ENCODE measurements around the gene SLC27A5. TPM values are rescaled to one million over a fixed set of nuclear protein-coding genes. Genes with fewer than 3 reads are reported as not detected.

SLC27A5 gene
- total RNA-seq, 1 donor from 2014 or later, result 6.8 TPM

- peaks cover 4% of the 10 kb centered on the region for H3K27me3 ChIP-seq (ENCODE audit: insufficient read depth, low read length)
- Mint-ChIP-seq H3K9me3 (ENCODE audit: unreplicated experiment) (peaks cover 2% of the 10 kb centered on the region), H3K36me3 (ENCODE audit: low read depth, unreplicated experiment) (peaks cover 20% of the 10 kb centered on the region), H3K27me3 (ENCODE audit: low read depth, unreplicated experiment) (peaks cover 5% of the 10 kb centered on the region), H3K4me1 (ENCODE audit: low read depth, unreplicated experiment) (peaks cover 17% of the 10 kb centered on the region), H3K4me3 (ENCODE audit: unreplicated experiment) (peak overlapping the region; percentile 98), H3K27ac (ENCODE audit: unreplicated experiment) (peak overlapping the region; percentile 92)
- H3K4me2 ChIP-seq (ENCODE audit: low read length), result peak overlapping the region; percentile 98
- TF ChIP-seq EZH2 (IDR thresholded peaks at IDR 0.05; ENCODE audit: insufficient read depth, low read length), result no peak
- TF ChIP-seq CTCF (IDR thresholded peaks at IDR 0.05; ENCODE audit: insufficient read depth, low read depth, low read length), result no peak
- H3K9ac ChIP-seq (ENCODE audit: low read length), result peak overlapping the region; percentile 97
- H3K36me3 ChIP-seq (ENCODE audit: insufficient read depth, low read length), result peaks cover 40% of the 10 kb centered on the region
- no peak overlapping the region for H3K27ac ChIP-seq (ENCODE audit: low read depth, low read length)
- H4K20me1 ChIP-seq (ENCODE audit: insufficient read depth, low read length), result peaks cover 64% of the 10 kb centered on the region
- peaks cover 16% of the 10 kb centered on the region for H3K4me1 ChIP-seq (ENCODE audit: insufficient read depth, low read length)
- peak overlapping the region; percentile 88 for H3K4me3 ChIP-seq (ENCODE audit: insufficient read depth, low read depth, low read length)
- H3K9me3 ChIP-seq (ENCODE audit: insufficient read depth, low read depth, low read length), result no peaks in the 10 kb centered on the region
- peaks cover 65% of the 10 kb centered on the region for H3K79me2 ChIP-seq (ENCODE audit: insufficient read depth, low read length)
- DNase-seq (ENCODE audit: low read depth) (no peak), FAIRE-seq (no peak)
- H2AFZ ChIP-seq (ENCODE audit: low read depth, low read length), result no peak overlapping the region
Observed at GRCh38 chr19:58546019-58546530, 34.3 kb upstream of the SLC27A5 start.

- H3K36me3 Mint-ChIP-seq (ENCODE audit: low read depth, unreplicated experiment), result peaks cover 18% of the 10 kb centered on the region
- H3K9me3 Mint-ChIP-seq (ENCODE audit: unreplicated experiment), result peaks cover 2% of the 10 kb centered on the region
- peaks cover 33% of the 10 kb centered on the region for H3K36me3 ChIP-seq (ENCODE audit: insufficient read depth, low read length)
Observed at GRCh38 chr19:58545286-58546018, 33.7 kb upstream of the SLC27A5 start.

More at GRCh38 chr19:58545286-58546018, 33.7 kb upstream of the SLC27A5 start:
- peaks cover 17% of the 10 kb centered on the region for H3K4me1 Mint-ChIP-seq (ENCODE audit: low read depth, unreplicated experiment)
- H3K4me1 ChIP-seq (ENCODE audit: insufficient read depth, low read length), result peaks cover 16% of the 10 kb centered on the region
- no peaks in the 10 kb centered on the region for H3K9me3 ChIP-seq (ENCODE audit: insufficient read depth, low read depth, low read length)
- H3K9ac ChIP-seq (ENCODE audit: low read length), result peak overlapping the region; percentile 97
- H3K79me2 ChIP-seq (ENCODE audit: insufficient read depth, low read length), result peaks cover 59% of the 10 kb centered on the region
- H3K27ac Mint-ChIP-seq (ENCODE audit: unreplicated experiment), result peak overlapping the region; percentile 92
- peaks cover 4% of the 10 kb centered on the region for H3K27me3 ChIP-seq (ENCODE audit: insufficient read depth, low read length)
- FAIRE-seq (no peak), DNase-seq (ENCODE audit: low read depth) (no peak)
- H3K4me2 ChIP-seq (ENCODE audit: low read length), result peak overlapping the region; percentile 98
- peak overlapping the region; percentile 98 for H3K4me3 Mint-ChIP-seq (ENCODE audit: unreplicated experiment)
- H2AFZ ChIP-seq (ENCODE audit: low read depth, low read length), result no peak overlapping the region
- H3K4me3 ChIP-seq (ENCODE audit: insufficient read depth, low read depth, low read length), result peak overlapping the region; percentile 88
- H3K27me3 Mint-ChIP-seq (ENCODE audit: low read depth, unreplicated experiment), result peaks cover 6% of the 10 kb centered on the region
- no peak for TF ChIP-seq CTCF (IDR thresholded peaks at IDR 0.05; ENCODE audit: insufficient read depth, low read depth, low read length)
- no peak for TF ChIP-seq EZH2 (IDR thresholded peaks at IDR 0.05; ENCODE audit: insufficient read depth, low read length)
- peak overlapping the region; percentile 89 for H3K27ac ChIP-seq (ENCODE audit: low read depth, low read length)
- peaks cover 58% of the 10 kb centered on the region for H4K20me1 ChIP-seq (ENCODE audit: insufficient read depth, low read length)

All from astrocyte (in vitro differentiated cells and primary cell).